SK-N-SH treated with all-trans-retinoic acid at 6 μM for 48 hours (cell line): ENCODE data around the gene BAZ1A.

ENCODE experiments used
- ATAC-seq: fragments of 200-7000 bp; cut with Tn5 transposase; 3 replicates; pipeline ENCODE4 v1.9.1; 2020; ENCODE audit warnings: mild to moderate bottlenecking, moderate library complexity
- ARNTL ChIP-seq: fragments of 450-650 bp; formaldehyde crosslinking; IDR thresholded peaks from 2 replicates; pipeline ENCODE4 v1.5.0; 2020; ENCODE audit warnings: low read depth, mild to moderate bottlenecking, moderate library complexity, borderline replicate concordance
- BACH2 ChIP-seq: fragments of 250-450 bp; sonication (Bioruptor Pico); IDR thresholded peaks from 2 replicates; pipeline ENCODE4 v1.9.0; 2021; ENCODE audit warnings: mild to moderate bottlenecking, borderline replicate concordance
- CSDC2 ChIP-seq: fragments of 250-450 bp; sonication (Bioruptor Pico); IDR thresholded peaks from 2 replicates; pipeline ENCODE4 v1.5.0; 2020; ENCODE audit warnings: mild to moderate bottlenecking, moderate library complexity
- CSRNP3 ChIP-seq: fragments of 250-450 bp; sonication (Bioruptor Pico); IDR thresholded peaks from 2 replicates; pipeline ENCODE4 v1.5.1; 2021; ENCODE audit warnings: mild to moderate bottlenecking, moderate library complexity
- GLIS3 ChIP-seq: fragments of 250-450 bp; sonication (Bioruptor Pico); IDR thresholded peaks from 2 replicates; pipeline ENCODE4 v1.5.0; 2020; ENCODE audit warnings: mild to moderate bottlenecking, moderate library complexity
- ISL1 ChIP-seq: fragments of 250-450 bp; sonication (Bioruptor Pico); IDR thresholded peaks from 2 replicates; pipeline ENCODE4 v2.1.2; 2022; ENCODE audit warnings: mild to moderate bottlenecking, moderate library complexity
- OSR1 ChIP-seq: fragments of 250-450 bp; sonication (Bioruptor Pico); IDR thresholded peaks from 2 replicates; pipeline ENCODE4 v1.8.0; 2022; ENCODE audit warnings: moderate library complexity, mild to moderate bottlenecking, inconsistent platforms
- POU6F1 ChIP-seq: fragments of 250-450 bp; sonication (Bioruptor Pico); IDR thresholded peaks from 2 replicates; pipeline ENCODE4 v1.8.0; 2021; ENCODE audit warnings: low read depth, mild to moderate bottlenecking, moderate library complexity, borderline replicate concordance
- PPARA ChIP-seq: fragments of 250-450 bp; sonication (Bioruptor Pico); IDR thresholded peaks from 2 replicates; pipeline ENCODE4 v1.5.0; 2020; ENCODE audit warnings: mild to moderate bottlenecking, borderline replicate concordance
- RARB ChIP-seq: fragments of 250-450 bp; sonication (Bioruptor Pico); IDR thresholded peaks from 2 replicates; pipeline ENCODE4 v1.8.0; 2021; ENCODE audit warnings: mild to moderate bottlenecking, moderate library complexity
- SNAI2 ChIP-seq: fragments of 250-450 bp; sonication (Bioruptor Pico); IDR thresholded peaks from 2 replicates; pipeline ENCODE4 v1.5.0; 2020; ENCODE audit warnings: mild to moderate bottlenecking, moderate library complexity
- TOX ChIP-seq: fragments of 250-450 bp; sonication (Bioruptor Pico); IDR thresholded peaks from 2 replicates; pipeline ENCODE4 v1.8.0; 2021; ENCODE audit warnings: mild to moderate bottlenecking, moderate library complexity, borderline replicate concordance
- TSHZ2 ChIP-seq: fragments of 250-450 bp; sonication (Bioruptor Pico); IDR thresholded peaks from 2 replicates; pipeline ENCODE4 v1.5.0; 2020; ENCODE audit warnings: mild to moderate bottlenecking, moderate library complexity
- ZFP3 ChIP-seq: fragments of 250-450 bp; sonication (Bioruptor Pico); IDR thresholded peaks from 2 replicates; pipeline ENCODE4 v1.5.0; 2020; ENCODE audit warnings: mild to moderate bottlenecking, moderate library complexity
- ZFP30 ChIP-seq: fragments of 450-650 bp; formaldehyde crosslinking; IDR thresholded peaks from 2 replicates; pipeline ENCODE4 v1.5.0; 2022; ENCODE audit warnings: mild to moderate bottlenecking, moderate library complexity
- ZNF70 ChIP-seq: fragments of 450-650 bp; formaldehyde crosslinking; IDR thresholded peaks from 2 replicates; pipeline ENCODE4 v1.5.0; 2020; ENCODE audit warnings: mild to moderate bottlenecking, moderate library complexity
- ZNF8 ChIP-seq: fragments of 450-650 bp; formaldehyde crosslinking; IDR thresholded peaks from 2 replicates; pipeline ENCODE4 v1.5.0; 2020; ENCODE audit warnings: mild to moderate bottlenecking, moderate library complexity

The BAZ1A gene

GRCh38 chr14:34710006-34710405 is 165.2 kb downstream of the BAZ1A start:
- TF ChIP-seq ZNF70 (no peak), SNAI2 (CRISPR knock-in tag) (no peak), OSR1 (no peak), ZFP3 (CRISPR knock-in tag) (no peak)
- TF ChIP-seq, all 23 proteins: peak for 0
- ATAC-seq, result no peak

- TF ChIP-seq ZFP30 (CRISPR knock-in tag) (no peak), PPARA (CRISPR knock-in tag) (no peak), POU6F1 (no peak), ZNF70 (no peak), SNAI2 (CRISPR knock-in tag) (no peak), CSDC2 (CRISPR knock-in tag) (no peak), ARNTL (CRISPR knock-in tag) (no peak), RARB (CRISPR knock-in tag) (no peak), GLIS3 (no peak), CSRNP3 (no peak), TOX (CRISPR knock-in tag) (no peak), ZFP3 (CRISPR knock-in tag) (no peak), ISL1 (no peak), TSHZ2 (CRISPR knock-in tag) (no peak), ZNF8 (CRISPR knock-in tag) (no peak), OSR1 (no peak), BACH2 (CRISPR knock-in tag) (no peak)
- ATAC-seq, result no peak
Measured at GRCh38 chr14:34707722-34708121, 167.4 kb downstream of the BAZ1A start.
